Measurements from ENCODE around the gene FOXP1.
A peak's percentile ranks its signal among the peaks of the same experiment; 100 is the strongest.

The FOXP1 gene

GRCh38 chr3:71384388-71384787 lies 199.1 kb downstream of the FOXP1 start:
- ATAC-seq, result no peak; the same call in 2 of the 3 replicates
- TF ChIP-seq ISL1 (CRISPR knock-in tag; IDR thresholded peaks at IDR 0.05), result peak; percentile 58
- TF ChIP-seq ZNF70 (CRISPR knock-in tag; IDR thresholded peaks at IDR 0.05), result no peak
- no peak for TF ChIP-seq ESRRG (CRISPR knock-in tag; IDR thresholded peaks at IDR 0.05)
- TF ChIP-seq ZFP3 (CRISPR knock-in tag; IDR thresholded peaks at IDR 0.05), result no peak
- no peak for TF ChIP-seq ZNF8 (CRISPR knock-in tag; IDR thresholded peaks at IDR 0.05)
- TF ChIP-seq CREB5 (CRISPR knock-in tag; IDR thresholded peaks at IDR 0.05; ENCODE audit: low read depth), result 0 out of 2 replicates have a peak, but pooled peaks have one; percentile 13

- TF ChIP-seq ISL1 (CRISPR knock-in tag; IDR thresholded peaks at IDR 0.05), result no peak
- TF ChIP-seq, protein P1, sequence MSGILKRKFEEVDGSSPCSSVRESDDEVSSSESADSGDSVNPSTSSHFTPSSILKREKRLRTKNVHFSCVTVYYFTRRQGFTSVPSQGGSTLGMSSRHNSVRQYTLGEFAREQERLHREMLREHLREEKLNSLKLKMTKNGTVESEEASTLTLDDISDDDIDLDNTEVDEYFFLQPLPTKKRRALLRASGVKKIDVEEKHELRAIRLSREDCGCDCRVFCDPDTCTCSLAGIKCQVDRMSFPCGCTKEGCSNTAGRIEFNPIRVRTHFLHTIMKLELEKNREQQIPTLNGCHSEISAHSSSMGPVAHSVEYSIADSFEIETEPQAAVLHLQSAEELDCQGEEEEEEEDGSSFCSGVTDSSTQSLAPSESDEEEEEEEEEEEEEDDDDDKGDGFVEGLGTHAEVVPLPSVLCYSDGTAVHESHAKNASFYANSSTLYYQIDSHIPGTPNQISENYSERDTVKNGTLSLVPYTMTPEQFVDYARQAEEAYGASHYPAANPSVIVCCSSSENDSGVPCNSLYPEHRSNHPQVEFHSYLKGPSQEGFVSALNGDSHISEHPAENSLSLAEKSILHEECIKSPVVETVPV (CRISPR knock-in tag; IDR thresholded peaks at IDR 0.05), result no peak
- no peak for TF ChIP-seq OSR1 (CRISPR knock-in tag; IDR thresholded peaks at IDR 0.05)
- ATAC-seq, result no peak
Observed at GRCh38 chr3:71380096-71380495, 203.4 kb downstream of the FOXP1 start.

DNA sequence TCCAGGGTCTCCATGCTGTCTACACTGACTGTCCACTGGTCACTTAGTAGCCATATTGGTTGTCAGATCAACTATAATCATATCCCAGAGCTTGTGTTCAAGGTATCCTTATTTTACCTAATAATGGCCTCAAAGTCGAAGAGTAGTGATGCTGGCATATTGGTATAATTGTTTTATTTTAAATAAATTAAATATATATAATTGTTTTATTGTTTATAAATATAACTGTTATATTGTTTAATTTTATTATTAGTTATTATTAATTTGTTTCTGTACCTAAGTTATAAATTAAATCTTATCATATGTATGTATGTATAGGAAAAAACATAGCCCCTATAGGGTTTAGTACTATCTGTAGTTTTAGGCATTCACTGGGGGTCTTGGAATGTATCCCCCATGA lies 205.0 kb downstream of the FOXP1 start:
- TF ChIP-seq ARNTL (CRISPR knock-in tag; IDR thresholded peaks at IDR 0.05; ENCODE audit: borderline replicate concordance, low read depth), result no peak
- no peak for TF ChIP-seq ISL1 (CRISPR knock-in tag; IDR thresholded peaks at IDR 0.05)
- TF ChIP-seq ZC3H10 (CRISPR knock-in tag; IDR thresholded peaks at IDR 0.05), result no peak
- TF ChIP-seq SNAI2 (CRISPR knock-in tag; IDR thresholded peaks at IDR 0.05), result no peak
- no peak for TF ChIP-seq RARB (CRISPR knock-in tag; IDR thresholded peaks at IDR 0.05)
- no peak for TF ChIP-seq OSR1 (CRISPR knock-in tag; IDR thresholded peaks at IDR 0.05)
- no peak for TF ChIP-seq ZNF565 (CRISPR knock-in tag; conservative IDR thresholded peaks at IDR 0.05; ENCODE audit: low read depth)
- TF ChIP-seq TCF4 (CRISPR knock-in tag; IDR thresholded peaks at IDR 0.05; ENCODE audit: borderline replicate concordance), result no peak
- no peak for TF ChIP-seq ZNF8 (CRISPR knock-in tag; IDR thresholded peaks at IDR 0.05)
- no peak for TF ChIP-seq ZFP3 (CRISPR knock-in tag; IDR thresholded peaks at IDR 0.05)
- TF ChIP-seq, protein P2, sequence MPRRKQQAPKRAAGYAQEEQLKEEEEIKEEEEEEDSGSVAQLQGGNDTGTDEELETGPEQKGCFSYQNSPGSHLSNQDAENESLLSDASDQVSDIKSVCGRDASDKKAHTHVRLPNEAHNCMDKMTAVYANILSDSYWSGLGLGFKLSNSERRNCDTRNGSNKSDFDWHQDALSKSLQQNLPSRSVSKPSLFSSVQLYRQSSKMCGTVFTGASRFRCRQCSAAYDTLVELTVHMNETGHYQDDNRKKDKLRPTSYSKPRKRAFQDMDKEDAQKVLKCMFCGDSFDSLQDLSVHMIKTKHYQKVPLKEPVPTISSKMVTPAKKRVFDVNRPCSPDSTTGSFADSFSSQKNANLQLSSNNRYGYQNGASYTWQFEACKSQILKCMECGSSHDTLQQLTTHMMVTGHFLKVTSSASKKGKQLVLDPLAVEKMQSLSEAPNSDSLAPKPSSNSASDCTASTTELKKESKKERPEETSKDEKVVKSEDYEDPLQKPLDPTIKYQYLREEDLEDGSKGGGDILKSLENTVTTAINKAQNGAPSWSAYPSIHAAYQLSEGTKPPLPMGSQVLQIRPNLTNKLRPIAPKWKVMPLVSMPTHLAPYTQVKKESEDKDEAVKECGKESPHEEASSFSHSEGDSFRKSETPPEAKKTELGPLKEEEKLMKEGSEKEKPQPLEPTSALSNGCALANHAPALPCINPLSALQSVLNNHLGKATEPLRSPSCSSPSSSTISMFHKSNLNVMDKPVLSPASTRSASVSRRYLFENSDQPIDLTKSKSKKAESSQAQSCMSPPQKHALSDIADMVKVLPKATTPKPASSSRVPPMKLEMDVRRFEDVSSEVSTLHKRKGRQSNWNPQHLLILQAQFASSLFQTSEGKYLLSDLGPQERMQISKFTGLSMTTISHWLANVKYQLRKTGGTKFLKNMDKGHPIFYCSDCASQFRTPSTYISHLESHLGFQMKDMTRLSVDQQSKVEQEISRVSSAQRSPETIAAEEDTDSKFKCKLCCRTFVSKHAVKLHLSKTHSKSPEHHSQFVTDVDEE (CRISPR knock-in tag; IDR thresholded peaks at IDR 0.05), result no peak
- no peak for TF ChIP-seq PATZ1 (CRISPR knock-in tag; IDR thresholded peaks at IDR 0.05; ENCODE audit: borderline replicate concordance)
- no peak for TF ChIP-seq ESRRG (CRISPR knock-in tag; IDR thresholded peaks at IDR 0.05)
- TF ChIP-seq PPARA (CRISPR knock-in tag; IDR thresholded peaks at IDR 0.05; ENCODE audit: borderline replicate concordance), result no peak
- TF ChIP-seq CREB5 (CRISPR knock-in tag; IDR thresholded peaks at IDR 0.05; ENCODE audit: low read depth), result no peak
- no peak for TF ChIP-seq ZFP30 (CRISPR knock-in tag; IDR thresholded peaks at IDR 0.05)
- TF ChIP-seq, protein P1 (CRISPR knock-in tag; IDR thresholded peaks at IDR 0.05), result no peak
- no peak for TF ChIP-seq POU6F1 (CRISPR knock-in tag; IDR thresholded peaks at IDR 0.05; ENCODE audit: borderline replicate concordance, low read depth)
- TF ChIP-seq GLIS3 (CRISPR knock-in tag; IDR thresholded peaks at IDR 0.05), result no peak
- no peak for ATAC-seq

Measured in SK-N-SH treated with all-trans-retinoic acid at 6 μM for 48 hours (cell line).